Heart right ventricle (tissue), 16 donors: ENCODE data around the gene LSM7. TPM values are rescaled to one million over a fixed set of nuclear protein-coding genes. Genes with fewer than 3 reads are reported as not detected.

Source experiments
- ATAC-seq, 8 donors: fragments of 200-7000 bp; cut with Tn5 transposase; one replicate each; pipeline ENCODE4 v1.9.1; 2020; ENCODE audit warnings: mild to moderate bottlenecking in 8 of 8, moderate library complexity in 8 of 8, moderate number of reproducible peaks in 1 of 8
- DNase-seq, 2 donors: peaks; one replicate each; pipeline ENCODE4 v3.0.0-alpha.2; 2020
- H3K27ac ChIP-seq, 10 donors: fragments of 200-600 bp; sonication (generic) in 2 of 10; one replicate each; pipeline versions ENCODE4 v1.5.0 to v1.8.0; 2020 to 2022; ENCODE audit warnings: mild to moderate bottlenecking in 3 of 10
- H3K27me3 ChIP-seq, 7 donors: fragments of 200-600 bp; one replicate each; pipeline ENCODE4 v1.8.0; 2021 to 2022; ENCODE audit warnings: mild to moderate bottlenecking in 2 of 7
- H3K36me3 ChIP-seq, 9 donors: fragments of 200-600 bp; sonication (generic) in 1 of 9; one replicate each; pipeline versions ENCODE4 v1.5.0 to v1.8.0; 2020 to 2022; ENCODE audit warnings: mild to moderate bottlenecking in 2 of 9
- H3K4me1 ChIP-seq, 9 donors: fragments of 200-600 bp; sonication (generic) in 1 of 9; one replicate each; pipeline versions ENCODE4 v1.5.0 to v1.8.0; 2020 to 2022; ENCODE audit warnings: mild to moderate bottlenecking in 4 of 9
- H3K4me3 ChIP-seq, 10 donors: fragments of 200-600 bp; sonication (generic) in 2 of 10; one replicate each; pipeline versions ENCODE4 v1.5.0 to v1.8.0; 2020 to 2022; ENCODE audit warnings: mild to moderate bottlenecking in 7 of 10, moderate library complexity in 2 of 10
- H3K9me3 ChIP-seq, 11 donors: fragments of 200-600 bp in 10 of 11; sonication (generic) in 2 of 11; one replicate each; pipeline versions ENCODE4 v1.5.0 to v1.8.0; 2013 to 2022; ENCODE audit warnings: mild to moderate bottlenecking in 2 of 11, control low read depth in 1 of 11, moderate library complexity in 1 of 11
- WGBS, 2 donors: extraction: QIAGEN DNeasy Blood & Tissue Kit; methylation state at CpG; one replicate each; pipeline ENCODE4 v1.1.7; 2013; ENCODE audit warnings: inconsistent platforms in 1 of 2; 5-methylcytosine and 5-hydroxymethylcytosine counted together
- intact Hi-C, 10 donors: fragments of 100-400 bp; cut with DNase I; formaldehyde crosslinking; loops; one replicate each; pipeline versions ENCODE4 v1.11.1 to v1.14.2; 2022
- polyA plus RNA-seq, 2 donors: library from polyadenylated mRNA; stranded (reverse); fragments of 200-250 nt; gene quantifications; one replicate each; pipeline ENCODE4 v1.2.3, GENCODE V29; 2013
- total RNA-seq, 10 donors: library from RNA; stranded (reverse); fragmentation: NEBNext Ultra II Directional in 3 of 10; extraction: Animal tissue kit (Norgen Biotek cat#: 25700) in 3 of 10; gene quantifications; one replicate each; pipeline versions ENCODE4 v1.2.1 to v1.2.4, GENCODE V29; 2021 to 2023
- TF ChIP-seq, protein P1 (sequence below), 9 donors: fragments of 200-600 bp; sonication (generic) in 2 of 9; IDR thresholded peaks; one replicate each; pipeline versions ENCODE4 v1.5.0 to v1.8.0; 2021 to 2022; ENCODE audit warnings: antibody characterized with exemption in 9 of 9, mild to moderate bottlenecking in 5 of 9, moderate library complexity in 1 of 9
- donor health status: Arrhythmogenic right ventricular cardiomyopathy.
- donor health status: ischemic (EF 13 %, LVEDD 7.1; RV severe dilation, severe dysfunction).
- donor health status: healthy with polysubstance abuse.
- donor health status: DM: no; HTN: yes; CAD: no.
- donor health status: DM: no; HTN: no; CAD: no.
- donor health status: ischemic (EF 25% LVEDD 6.9; RV normal size, moderate dysfunction).
- donor health status: ischemic (EF 25% LVEDD 5.7; RV mildly dilated, moderate dysfunction).
- donor health status: healthy.
- donor health status: DM: yes; HTN: yes; CAD: no.
- donor health status: Ischemic cardiomyopathy.
- donor health status: ischemic (EF 35%, LVEDD 5.7; RV mildly dilated, moderate dysfunction).
- donor health status: nonischemic (EF 11% LVEDD 7.7; RV severe dilation, severe dysfunction).
- donor health status: DM: yes; HTN: yes; CAD: no.
- donor health status: PGD.
- donor health status: ischemic (EF 29% LVEDD 5.4; RV normal size, mild dysfunction).
- donor health status: nonischemic (EF 23%, LVEDD 6.1; RV moderate dilation, normal function).

LSM7 gene
- total and polyA plus RNA-seq, 12 donors: 29.0 to 277 (median 38.7) TPM

DNA sequence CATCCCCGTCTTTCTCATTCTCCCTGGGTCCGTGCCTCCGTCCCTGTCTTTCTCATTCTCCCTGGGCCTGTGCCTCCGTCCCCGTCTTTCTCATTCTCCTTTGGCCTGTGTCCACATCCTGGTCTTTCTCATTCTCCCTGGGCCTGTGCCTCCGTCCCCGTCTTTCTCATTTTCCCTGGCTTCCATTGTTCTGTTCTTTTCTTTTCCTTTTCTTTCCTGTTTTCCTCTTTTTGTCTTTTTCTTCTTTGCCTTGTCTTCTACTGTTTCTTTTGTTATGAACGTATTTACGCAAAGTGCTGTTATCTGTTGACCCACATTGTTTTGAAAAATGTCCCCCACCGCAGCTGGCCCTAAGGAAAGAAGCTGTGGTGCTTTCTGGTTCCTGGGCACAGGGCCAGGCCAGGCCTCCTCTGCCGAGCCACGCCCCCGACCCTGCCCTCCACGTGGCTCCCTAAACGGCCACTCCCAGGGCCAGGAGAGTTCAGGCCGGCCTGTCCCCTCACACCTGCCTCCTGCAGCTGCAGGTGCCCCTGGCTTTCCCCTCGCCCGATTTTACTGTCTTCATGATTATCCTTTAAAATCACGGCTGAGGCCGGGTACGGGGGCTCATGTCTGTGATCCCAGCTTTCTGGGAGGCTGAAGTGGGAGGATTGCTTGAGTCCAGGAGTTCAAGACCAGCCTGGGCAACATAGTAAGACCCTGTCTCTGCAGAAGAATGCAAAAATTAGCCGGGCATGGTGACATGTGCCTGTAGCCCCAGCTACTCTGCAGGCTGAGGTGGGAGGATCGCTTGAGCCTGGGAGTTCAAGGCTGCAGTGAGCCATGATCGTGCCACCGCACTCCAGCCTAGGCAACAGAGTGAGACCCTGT lies 17.6 kb upstream of the LSM7 start:
- no peak overlapping the region for H3K4me3 ChIP-seq
- no peaks in the 10 kb centered on the region for H3K9me3 ChIP-seq
- peaks cover 0 to 5% (median 0%) of the 10 kb centered on the region in 9 donors for H3K4me1 ChIP-seq
- no peak overlapping the region for H3K27ac ChIP-seq
- TF ChIP-seq, protein P1, sequence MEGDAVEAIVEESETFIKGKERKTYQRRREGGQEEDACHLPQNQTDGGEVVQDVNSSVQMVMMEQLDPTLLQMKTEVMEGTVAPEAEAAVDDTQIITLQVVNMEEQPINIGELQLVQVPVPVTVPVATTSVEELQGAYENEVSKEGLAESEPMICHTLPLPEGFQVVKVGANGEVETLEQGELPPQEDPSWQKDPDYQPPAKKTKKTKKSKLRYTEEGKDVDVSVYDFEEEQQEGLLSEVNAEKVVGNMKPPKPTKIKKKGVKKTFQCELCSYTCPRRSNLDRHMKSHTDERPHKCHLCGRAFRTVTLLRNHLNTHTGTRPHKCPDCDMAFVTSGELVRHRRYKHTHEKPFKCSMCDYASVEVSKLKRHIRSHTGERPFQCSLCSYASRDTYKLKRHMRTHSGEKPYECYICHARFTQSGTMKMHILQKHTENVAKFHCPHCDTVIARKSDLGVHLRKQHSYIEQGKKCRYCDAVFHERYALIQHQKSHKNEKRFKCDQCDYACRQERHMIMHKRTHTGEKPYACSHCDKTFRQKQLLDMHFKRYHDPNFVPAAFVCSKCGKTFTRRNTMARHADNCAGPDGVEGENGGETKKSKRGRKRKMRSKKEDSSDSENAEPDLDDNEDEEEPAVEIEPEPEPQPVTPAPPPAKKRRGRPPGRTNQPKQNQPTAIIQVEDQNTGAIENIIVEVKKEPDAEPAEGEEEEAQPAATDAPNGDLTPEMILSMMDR (IDR thresholded peaks at IDR 0.05): no peak
- DNase-seq (no peak), ATAC-seq (peak in 3 of 8 donors; percentile 33 to 68 (median 48))
- H3K27me3 ChIP-seq: no peaks in the 10 kb centered on the region
- intact Hi-C loops: no loop called here
- H3K36me3 ChIP-seq: peaks cover 0 to 56% (median 6%) of the 10 kb centered on the region in 9 donors
- WGBS, 2 donors: 65 to 69% methylated on average over 25 of the region's 25 CpGs

DNA sequence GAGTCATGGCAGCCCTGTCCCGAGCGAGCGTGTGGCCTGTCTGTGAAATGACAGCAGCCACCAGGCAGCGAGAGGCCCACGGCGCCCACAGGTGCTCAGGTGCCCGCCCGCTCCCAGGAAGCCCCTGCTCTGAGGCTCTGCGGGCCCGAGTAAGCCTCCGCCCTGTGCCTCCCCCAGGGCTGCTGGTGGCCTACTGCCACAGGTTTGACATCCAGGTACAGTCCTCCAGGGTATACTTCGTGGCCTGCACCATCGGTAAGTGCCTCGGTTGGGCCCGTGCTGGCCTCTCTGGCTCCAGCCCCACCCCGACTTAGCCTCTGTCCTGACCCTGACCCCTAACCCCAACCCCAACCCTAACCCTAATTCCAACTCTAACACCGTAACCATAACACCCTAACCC lies 16.7 kb upstream of the LSM7 start:
- intact Hi-C loops: no loop called here
- Histone ChIP-seq H3K9me3 (no peaks in the 10 kb centered on the region), H3K4me3 (no peak overlapping the region), H3K4me1 (peaks cover 0 to 5% (median 0%) of the 10 kb centered on the region in 9 donors), H3K36me3 (peaks cover 0 to 58% (median 13%) of the 10 kb centered on the region in 9 donors), H3K27me3 (no peaks in the 10 kb centered on the region), H3K27ac (no peak overlapping the region)
- ATAC-seq (no peak), DNase-seq (no peak)
- WGBS, 2 donors: 95 to 96% methylated on average over 17 of the region's 17 CpGs
- TF ChIP-seq, protein P1 (IDR thresholded peaks at IDR 0.05): no peak

DNA sequence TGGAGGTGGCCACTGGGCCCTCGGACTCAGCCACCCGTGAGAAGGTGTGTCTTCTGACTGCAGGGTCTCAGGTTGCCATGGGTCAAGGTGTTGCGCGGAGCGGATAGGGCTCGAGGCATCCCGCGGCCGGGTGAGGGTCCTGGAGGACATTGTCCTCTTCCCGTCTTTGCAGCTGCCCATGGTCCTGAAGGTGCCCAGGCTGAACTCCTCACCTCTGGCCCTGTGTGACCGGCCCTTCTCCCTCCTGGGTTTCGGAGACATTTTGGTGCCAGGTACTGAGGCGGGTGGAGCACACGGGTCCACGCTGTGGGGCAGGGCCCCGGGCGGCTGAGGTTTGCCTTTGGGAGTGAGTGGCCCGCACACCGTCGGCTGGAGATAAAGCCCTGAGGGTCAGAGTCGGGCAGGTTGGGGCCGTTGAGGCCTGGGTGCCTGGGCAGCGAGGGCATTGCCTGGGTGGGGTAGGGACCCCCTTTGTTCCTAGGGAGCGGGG lies 16.0 kb upstream of the LSM7 start:
- Histone ChIP-seq H3K4me3 (no peak overlapping the region), H3K9me3 (no peaks in the 10 kb centered on the region), H3K4me1 (peaks cover 0 to 5% (median 0%) of the 10 kb centered on the region in 9 donors), H3K27ac (no peak overlapping the region), H3K27me3 (no peaks in the 10 kb centered on the region), H3K36me3 (peaks cover 0 to 64% (median 17%) of the 10 kb centered on the region in 9 donors)
- ATAC-seq (no peak), DNase-seq (no peak)
- TF ChIP-seq, protein P1 (IDR thresholded peaks at IDR 0.05): no peak
- 93 to 96% methylated on average over 24 of the region's 24 CpGs for WGBS, 2 donors
- intact Hi-C loops: no loop called here

DNA sequence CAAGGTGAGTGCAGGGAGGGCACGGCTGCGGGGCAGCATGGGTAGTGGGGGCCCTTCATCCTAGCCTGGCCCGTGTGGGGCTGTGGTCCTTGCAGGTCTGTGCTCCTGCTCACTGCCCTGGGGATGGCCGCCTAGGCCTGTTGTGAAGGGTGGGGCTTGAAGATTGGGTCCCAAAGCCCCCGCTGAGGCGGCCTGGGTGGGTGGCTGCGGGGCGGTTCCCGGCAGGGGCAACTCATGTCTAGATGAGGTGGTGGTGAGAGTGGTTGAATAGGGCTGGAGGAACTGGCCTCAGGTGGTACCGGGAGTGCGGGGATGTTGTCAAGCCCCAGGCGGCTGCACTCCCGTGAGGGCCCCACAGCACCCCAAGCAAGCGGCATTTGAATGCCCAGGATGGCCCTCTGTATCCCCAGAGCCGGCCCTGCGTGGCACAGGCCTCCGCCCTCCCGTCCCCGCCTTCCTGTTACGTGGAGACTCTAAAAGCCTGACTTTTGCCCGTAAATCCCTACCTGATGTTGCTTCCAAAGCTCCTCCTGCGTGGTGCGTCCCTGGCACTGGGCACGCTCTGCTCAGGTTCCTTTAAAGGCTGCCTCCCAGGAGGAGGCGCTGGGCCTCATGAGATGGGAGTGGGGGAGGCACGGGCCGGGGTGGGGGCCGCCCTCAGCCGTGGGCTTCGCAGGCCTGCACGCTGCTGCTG lies 15.1 kb upstream of the LSM7 start:
- 96 to 97% methylated on average over 28 to 31 of the region's 31 CpGs for WGBS, 2 donors
- Histone ChIP-seq H3K27ac (no peak overlapping the region), H3K27me3 (no peaks in the 10 kb centered on the region), H3K36me3 (peaks cover 0 to 72% (median 17%) of the 10 kb centered on the region in 9 donors), H3K4me1 (peaks cover 0 to 5% (median 0%) of the 10 kb centered on the region in 9 donors), H3K9me3 (no peaks in the 10 kb centered on the region), H3K4me3 (no peak overlapping the region)
- intact Hi-C loops: no loop called here
- no peak for DNase-seq
- TF ChIP-seq, protein P1 (IDR thresholded peaks at IDR 0.05): no peak
- ATAC-seq: peak in 1 of 8 donors; percentile 18
